ENCODE data around the gene MTF2. TPM values are rescaled to one million over a fixed set of nuclear protein-coding genes. Genes with fewer than 3 reads are reported as not detected.

MTF2 gene
- total RNA-seq, 2 donors from 2014 or later: 10.4 to 31.5 TPM

GRCh38 chr1:93143769-93144168 lies 64.7 kb downstream of the MTF2 start:
- Histone ChIP-seq H3K4me3 (no peak overlapping the region), H3K27ac (no peak overlapping the region), H3K9me3 (no peaks in the 10 kb centered on the region), H3K4me1 (replicated peaks) (no peaks in the 10 kb centered on the region), H3K36me3 (no peaks in the 10 kb centered on the region), H3K27me3 (replicated peaks; ENCODE audit: insufficient read depth) (no peaks in the 10 kb centered on the region)
- intact Hi-C loops (cut with DNase I): no loop called here
- no peak for DNase-seq (ENCODE audit: low spot score)
- no peak for TF ChIP-seq POLR2AphosphoS5 (IDR thresholded peaks at IDR 0.05)
- TF ChIP-seq POLR2A (IDR thresholded peaks at IDR 0.05): no peak
- no peak for TF ChIP-seq CTCF (IDR thresholded peaks at IDR 0.05)
- 95% methylated on average over 4 of the region's 4 CpGs for WGBS

- no peaks in the 10 kb centered on the region for H3K9me3 ChIP-seq
- H3K4me3 ChIP-seq: no peak overlapping the region
- TF ChIP-seq POLR2A (IDR thresholded peaks at IDR 0.05) (no peak), POLR2AphosphoS5 (IDR thresholded peaks at IDR 0.05) (no peak), CTCF (IDR thresholded peaks at IDR 0.05) (no peak)
Observed at GRCh38 chr1:93148001-93148400, 68.9 kb downstream of the MTF2 start.

GRCh38 chr1:93150729-93151128 lies 71.6 kb downstream of the MTF2 start:
- TF ChIP-seq POLR2AphosphoS5 (IDR thresholded peaks at IDR 0.05) (no peak), CTCF (IDR thresholded peaks at IDR 0.05) (no peak), POLR2A (IDR thresholded peaks at IDR 0.05) (no peak)
- no peaks in the 10 kb centered on the region for H3K27me3 ChIP-seq (replicated peaks; ENCODE audit: insufficient read depth)
- no peak overlapping the region for H3K27ac ChIP-seq
- WGBS: 10% methylated on average over 1 of the region's 1 CpG
- DNase-seq (ENCODE audit: low spot score): no peak
- no peak overlapping the region for H3K4me3 ChIP-seq
- no peaks in the 10 kb centered on the region for H3K4me1 ChIP-seq (replicated peaks)
- H3K9me3 ChIP-seq: no peaks in the 10 kb centered on the region
- no peaks in the 10 kb centered on the region for H3K36me3 ChIP-seq
- intact Hi-C loops (cut with DNase I): no loop called here

More at GRCh38 chr1:93148001-93148400, 68.9 kb downstream of the MTF2 start:
- H3K27me3 ChIP-seq (replicated peaks; ENCODE audit: insufficient read depth): no peaks in the 10 kb centered on the region
- no peak for DNase-seq (ENCODE audit: low spot score)
- H3K36me3 ChIP-seq: no peaks in the 10 kb centered on the region
- WGBS: 59% methylated on average over 7 of the region's 7 CpGs
- H3K4me1 ChIP-seq (replicated peaks): no peaks in the 10 kb centered on the region
- intact Hi-C loops (cut with DNase I): no loop called here
- no peak overlapping the region for H3K27ac ChIP-seq

GRCh38 chr1:93151474-93151873 lies 72.4 kb downstream of the MTF2 start:
- no peaks in the 10 kb centered on the region for H3K9me3 ChIP-seq

More at GRCh38 chr1:93151474-93151873, 72.4 kb downstream of the MTF2 start:
- intact Hi-C loops (cut with DNase I): no loop called here
- TF ChIP-seq POLR2AphosphoS5 (IDR thresholded peaks at IDR 0.05): no peak
- no peak for TF ChIP-seq CTCF (IDR thresholded peaks at IDR 0.05)
- Histone ChIP-seq H3K27ac (no peak overlapping the region), H3K4me3 (no peak overlapping the region), H3K4me1 (replicated peaks) (no peaks in the 10 kb centered on the region), H3K27me3 (replicated peaks; ENCODE audit: insufficient read depth) (no peaks in the 10 kb centered on the region), H3K36me3 (no peaks in the 10 kb centered on the region)
- no peak for DNase-seq (ENCODE audit: low spot score)
